HEK293 (cell line): Measurements from ENCODE around the gene VGLL4.
A peak's percentile ranks its signal among the peaks of the same experiment; 100 is the strongest.

Source experiments
- CTCF ChIA-PET: fragments of 350-600 bp; formaldehyde crosslinking; extraction: SDS; loops from one replicate; lab custom pipeline; 2021; ENCODE audit warnings: antibody characterized with exemption; lab: Yijun Ruan, JAX
- POLR2A ChIA-PET: fragments of 300-600 bp; formaldehyde crosslinking; extraction: SDS; loops from one replicate; lab custom pipeline; 2020; ENCODE audit warnings: antibody characterized with exemption, inconsistent platforms; lab: Yijun Ruan, JAX
- H3K27ac ChIP-seq: fragments of 200-500 bp; sonication (Bioruptor generic); 2 replicates; pipeline ENCODE4 v1.5.1; 2014; ENCODE audit warnings: low read depth, low read length, control low read depth, inconsistent platforms; ENCODE audit errors: extremely low read depth
- H3K36me3 ChIP-seq, 2 experiments: fragments of 200-500 bp in 1 of 2; sonication (Bioruptor generic) in 1 of 2; 1 replicate in 1 of 2; 2 replicates in 1 of 2; pipeline ENCODE4 v1.5.1; 2014 to 2017; ENCODE audit warnings: inconsistent platforms in 2 of 2, low read length in 2 of 2; ENCODE audit not compliant: control insufficient read depth in 2 of 2, insufficient read depth in 1 of 2
- H3K4me1 ChIP-seq: fragments of 200-500 bp; sonication (Bioruptor generic); 2 replicates; pipeline ENCODE4 v1.5.1; 2014; ENCODE audit warnings: mild to moderate bottlenecking, low read length, inconsistent platforms; ENCODE audit not compliant: control insufficient read depth, insufficient read depth
- H3K4me3 ChIP-seq: 2 replicates; pipeline ENCODE4 v1.5.1; 2011; ENCODE audit warnings: low read depth, mild to moderate bottlenecking, control low read depth, low read length, moderate library complexity
- H3K9me3 ChIP-seq: fragments of 200-500 bp; sonication (Bioruptor generic); 2 replicates; pipeline ENCODE4 v1.5.1; 2014; ENCODE audit warnings: low read depth, low read length, inconsistent platforms; ENCODE audit not compliant: control insufficient read depth, insufficient read depth
- MZF1 ChIP-seq: fragments of 450-650 bp; formaldehyde crosslinking; IDR thresholded peaks from 2 replicates; pipeline ENCODE4 v1.5.1; 2017; ENCODE audit warnings: missing biosample characterization, missing genetic modification characterization, borderline replicate concordance
- RBAK ChIP-seq: fragments of 450-650 bp; formaldehyde crosslinking; IDR thresholded peaks from 2 replicates; pipeline ENCODE4 v1.5.1; 2016; ENCODE audit warnings: missing biosample characterization, missing genetic modification characterization
- WT1 ChIP-seq: fragments of 450-650 bp; formaldehyde crosslinking; IDR thresholded peaks from 2 replicates; pipeline ENCODE4 v1.5.1; 2016; ENCODE audit warnings: missing biosample characterization, missing genetic modification characterization
- ZIC2 ChIP-seq: fragments of 450-650 bp; formaldehyde crosslinking; IDR thresholded peaks from 2 replicates; pipeline ENCODE4 v1.5.1; 2016; ENCODE audit warnings: missing biosample characterization, missing genetic modification characterization
- ZNF214 ChIP-seq: fragments of 450-650 bp; formaldehyde crosslinking; IDR thresholded peaks from 2 replicates; pipeline ENCODE4 v1.5.1; 2017; ENCODE audit warnings: missing biosample characterization, mild to moderate bottlenecking, missing genetic modification characterization, borderline replicate concordance
- ZNF350 ChIP-seq: fragments of 450-650 bp; formaldehyde crosslinking; IDR thresholded peaks from 2 replicates; pipeline ENCODE4 v1.5.0; 2017; ENCODE audit warnings: missing biosample characterization, mild to moderate bottlenecking, missing genetic modification characterization
- ZNF416 ChIP-seq: fragments of 450-650 bp; formaldehyde crosslinking; IDR thresholded peaks from 2 replicates; pipeline ENCODE4 v1.5.1; 2016; ENCODE audit warnings: missing biosample characterization, missing genetic modification characterization
- ZNF433 ChIP-seq: fragments of 450-650 bp; formaldehyde crosslinking; IDR thresholded peaks from 2 replicates; pipeline ENCODE4 v1.5.1; 2016; ENCODE audit warnings: missing biosample characterization, missing genetic modification characterization, low read depth
- ZNF488 ChIP-seq: fragments of 450-650 bp; formaldehyde crosslinking; IDR thresholded peaks from 2 replicates; pipeline ENCODE4 v1.5.1; 2016; ENCODE audit warnings: missing biosample characterization, missing genetic modification characterization
- ZNF600 ChIP-seq: fragments of 450-650 bp; formaldehyde crosslinking; IDR thresholded peaks from 2 replicates; pipeline ENCODE4 v1.5.1; 2016; ENCODE audit warnings: missing biosample characterization, missing genetic modification characterization
- ZNF629 ChIP-seq: fragments of 450-650 bp; formaldehyde crosslinking; IDR thresholded peaks from 2 replicates; pipeline ENCODE4 v1.5.1; 2017; ENCODE audit warnings: missing biosample characterization, missing genetic modification characterization
- ZNF677 ChIP-seq: fragments of 450-650 bp; IDR thresholded peaks from 2 replicates; pipeline ENCODE4 v1.5.0; 2018; ENCODE audit warnings: missing biosample characterization, mild to moderate bottlenecking, missing genetic modification characterization, moderate library complexity
- TF ChIP-seq, protein P1 (sequence below): fragments of 450-650 bp; formaldehyde crosslinking; IDR thresholded peaks from 2 replicates; pipeline ENCODE4 v1.5.1; 2016; ENCODE audit warnings: missing biosample characterization, missing genetic modification characterization
- TF ChIP-seq, protein P2 (sequence below): fragments of 450-650 bp; formaldehyde crosslinking; IDR thresholded peaks from 2 replicates; pipeline ENCODE4 v1.5.1; 2016; ENCODE audit warnings: missing biosample characterization, missing genetic modification characterization

Gene VGLL4

DNA sequence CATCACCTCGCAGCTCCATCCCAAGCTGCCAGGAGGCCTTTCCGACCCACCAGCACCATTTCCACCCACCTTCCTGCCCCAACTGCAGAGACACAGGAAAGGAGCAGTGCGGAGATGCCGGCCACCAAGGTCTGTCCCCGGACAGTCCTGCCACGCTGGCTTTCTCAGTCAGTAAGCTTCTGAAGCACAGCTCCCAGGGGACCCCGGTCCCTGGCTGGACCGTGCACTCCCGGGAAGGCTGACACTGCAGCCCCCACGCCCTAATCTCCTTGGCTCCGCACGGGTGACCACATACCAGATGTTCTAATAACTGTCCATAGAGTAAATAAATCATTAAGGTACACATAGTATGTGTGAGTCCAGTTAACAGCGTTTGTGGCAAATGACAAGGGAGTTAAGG lies 73.5 kb downstream of the VGLL4 start (continued):
- TF ChIP-seq, protein P1, sequence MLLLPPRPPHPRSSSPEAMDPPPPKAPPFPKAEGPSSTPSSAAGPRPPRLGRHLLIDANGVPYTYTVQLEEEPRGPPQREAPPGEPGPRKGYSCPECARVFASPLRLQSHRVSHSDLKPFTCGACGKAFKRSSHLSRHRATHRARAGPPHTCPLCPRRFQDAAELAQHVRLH (tag by site-specific recombination): no peak
- TF ChIP-seq ZNF416 (tag by site-specific recombination) (no peak), ZNF488 (tag by site-specific recombination) (no peak), ZNF433 (tag by site-specific recombination) (no peak), WT1 (tag by site-specific recombination) (no peak)
- TF ChIP-seq, all 188 proteins: peak for 0

DNA sequence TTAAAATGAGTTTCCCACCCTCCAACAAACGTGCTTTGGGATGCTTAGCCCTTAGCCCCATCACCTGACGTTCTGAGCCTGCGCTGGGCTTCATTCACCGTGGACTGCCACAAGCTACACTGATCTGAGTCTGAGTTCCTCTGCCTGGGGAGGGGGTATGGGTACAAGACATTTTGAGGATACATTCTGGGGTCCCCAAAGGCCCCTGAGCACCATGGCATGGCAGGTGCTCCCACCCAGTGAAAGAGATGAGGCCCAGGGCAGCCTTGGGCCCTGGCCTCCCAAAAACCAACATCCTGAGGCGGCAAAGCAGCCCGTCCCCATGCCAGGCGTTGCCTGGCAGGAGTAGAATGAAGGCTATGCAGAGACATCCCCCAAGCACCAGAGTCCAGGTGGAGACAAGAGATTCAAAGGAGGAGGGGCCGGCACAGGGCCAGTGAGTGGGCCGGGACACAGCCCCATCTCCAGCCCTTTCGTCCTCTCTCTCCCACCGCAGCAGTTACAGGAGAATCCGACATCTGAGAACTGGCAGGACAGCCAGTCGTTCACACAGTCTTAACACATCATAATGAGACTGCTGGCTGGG lies 74.5 kb downstream of the VGLL4 start:
- Histone ChIP-seq H3K4me1 (no peaks in the 10 kb centered on the region), H3K27ac (no peak overlapping the region), H3K4me3 (no peak overlapping the region), H3K36me3 (peaks cover 0 to 27% of the 10 kb centered on the region in 2 experiments; a peak in 2 of 3 replicates), H3K9me3 (no peaks in the 10 kb centered on the region)
- ChIA-PET POLR2A (no interaction called here), CTCF (interaction anchor here (0.5 to 1.8 kb wide), 2 partner anchors 190 to 333 kb away, joined by 3 to 12 read pairs; no protein-coding TSS in a partner anchor)
- TF ChIP-seq ZNF629: no peak
- TF ChIP-seq RBAK (tag by site-specific recombination): no peak
- no peak for TF ChIP-seq ZIC2 (tag by site-specific recombination)
- no peak for TF ChIP-seq ZNF214 (tag by site-specific recombination)
- TF ChIP-seq ZNF350 (tag by site-specific recombination): no peak
- TF ChIP-seq ZNF677 (tag by site-specific recombination): no peak
- TF ChIP-seq MZF1 (tag by site-specific recombination): no peak

- no peaks in the 10 kb centered on the region for H3K4me1 ChIP-seq
- H3K4me3 ChIP-seq: no peak overlapping the region
- H3K9me3 ChIP-seq: no peaks in the 10 kb centered on the region
- H3K36me3 ChIP-seq: peaks cover 0 to 29% of the 10 kb centered on the region in 2 experiments; a peak in 2 of 3 replicates
- POLR2A ChIA-PET: no interaction called here
- TF ChIP-seq ZNF600 (tag by site-specific recombination): 0 out of 2 replicates have a peak, but pooled peaks have one; percentile 33
- TF ChIP-seq, protein P2, sequence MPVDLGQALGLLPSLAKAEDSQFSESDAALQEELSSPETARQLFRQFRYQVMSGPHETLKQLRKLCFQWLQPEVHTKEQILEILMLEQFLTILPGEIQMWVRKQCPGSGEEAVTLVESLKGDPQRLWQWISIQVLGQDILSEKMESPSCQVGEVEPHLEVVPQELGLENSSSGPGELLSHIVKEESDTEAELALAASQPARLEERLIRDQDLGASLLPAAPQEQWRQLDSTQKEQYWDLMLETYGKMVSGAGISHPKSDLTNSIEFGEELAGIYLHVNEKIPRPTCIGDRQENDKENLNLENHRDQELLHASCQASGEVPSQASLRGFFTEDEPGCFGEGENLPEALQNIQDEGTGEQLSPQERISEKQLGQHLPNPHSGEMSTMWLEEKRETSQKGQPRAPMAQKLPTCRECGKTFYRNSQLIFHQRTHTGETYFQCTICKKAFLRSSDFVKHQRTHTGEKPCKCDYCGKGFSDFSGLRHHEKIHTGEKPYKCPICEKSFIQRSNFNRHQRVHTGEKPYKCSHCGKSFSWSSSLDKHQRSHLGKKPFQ (tag by site-specific recombination): no peak
- CTCF ChIA-PET: interaction anchor here (0.5 to 1.8 kb wide), 2 partner anchors 190 to 333 kb away, joined by 3 to 12 read pairs; no protein-coding TSS in a partner anchor
- H3K27ac ChIP-seq: no peak overlapping the region
Observed at GRCh38 chr3:11568503-11569155, 75.1 kb downstream of the VGLL4 start.
